Upper lobe of right lung (tissue), 1 donor: Measurements from ENCODE around the gene C9orf85. TPM values are rescaled to one million over a fixed set of nuclear protein-coding genes. Genes with fewer than 3 reads are reported as not detected.

Source experiments
- ATAC-seq: fragments of 200-7000 bp; cut with Tn5 transposase; one replicate; pipeline ENCODE4 v1.9.1; 2020; ENCODE audit warnings: mild to moderate bottlenecking, moderate library complexity
- DNase-seq: peaks from one replicate; pipeline ENCODE4 v3.0.0-alpha.2; 2020
- H3K27ac ChIP-seq: fragments of 200-600 bp; one replicate; pipeline ENCODE4 v1.8.0; 2022
- H3K27me3 ChIP-seq: fragments of 200-600 bp; one replicate; pipeline ENCODE4 v1.8.0; 2022; ENCODE audit warnings: mild to moderate bottlenecking
- H3K36me3 ChIP-seq: fragments of 200-600 bp; one replicate; pipeline ENCODE4 v1.8.0; 2022
- H3K4me1 ChIP-seq: fragments of 200-600 bp; one replicate; pipeline ENCODE4 v1.8.0; 2022
- H3K4me3 ChIP-seq: fragments of 200-600 bp; one replicate; pipeline ENCODE4 v1.8.0; 2022; ENCODE audit warnings: mild to moderate bottlenecking
- H3K9me3 ChIP-seq: fragments of 200-600 bp; one replicate; pipeline ENCODE4 v1.8.0; 2022
- CTCF ChIP-seq: fragments of 200-600 bp; IDR thresholded peaks from one replicate; pipeline ENCODE4 v1.8.0; 2022; ENCODE audit warnings: antibody characterized with exemption
- intact Hi-C: fragments of 100-400 bp; cut with DNase I; formaldehyde crosslinking; loops from one replicate; pipeline ENCODE4 v1.11.0; 2022
- total RNA-seq: library from RNA; stranded (reverse); fragmentation: NEBNext Ultra II Directional; extraction: Animal tissue kit (Norgen Biotek cat#: 25700); gene quantifications from one replicate; pipeline ENCODE4 v1.2.1, GENCODE V29; 2021
- donor health status: DM: no; HTN: yes; CAD: no; lungs with severe emphysema.

The C9orf85 gene
- total RNA-seq, 1 donor from 2014 or later: 10.0 TPM

DNA sequence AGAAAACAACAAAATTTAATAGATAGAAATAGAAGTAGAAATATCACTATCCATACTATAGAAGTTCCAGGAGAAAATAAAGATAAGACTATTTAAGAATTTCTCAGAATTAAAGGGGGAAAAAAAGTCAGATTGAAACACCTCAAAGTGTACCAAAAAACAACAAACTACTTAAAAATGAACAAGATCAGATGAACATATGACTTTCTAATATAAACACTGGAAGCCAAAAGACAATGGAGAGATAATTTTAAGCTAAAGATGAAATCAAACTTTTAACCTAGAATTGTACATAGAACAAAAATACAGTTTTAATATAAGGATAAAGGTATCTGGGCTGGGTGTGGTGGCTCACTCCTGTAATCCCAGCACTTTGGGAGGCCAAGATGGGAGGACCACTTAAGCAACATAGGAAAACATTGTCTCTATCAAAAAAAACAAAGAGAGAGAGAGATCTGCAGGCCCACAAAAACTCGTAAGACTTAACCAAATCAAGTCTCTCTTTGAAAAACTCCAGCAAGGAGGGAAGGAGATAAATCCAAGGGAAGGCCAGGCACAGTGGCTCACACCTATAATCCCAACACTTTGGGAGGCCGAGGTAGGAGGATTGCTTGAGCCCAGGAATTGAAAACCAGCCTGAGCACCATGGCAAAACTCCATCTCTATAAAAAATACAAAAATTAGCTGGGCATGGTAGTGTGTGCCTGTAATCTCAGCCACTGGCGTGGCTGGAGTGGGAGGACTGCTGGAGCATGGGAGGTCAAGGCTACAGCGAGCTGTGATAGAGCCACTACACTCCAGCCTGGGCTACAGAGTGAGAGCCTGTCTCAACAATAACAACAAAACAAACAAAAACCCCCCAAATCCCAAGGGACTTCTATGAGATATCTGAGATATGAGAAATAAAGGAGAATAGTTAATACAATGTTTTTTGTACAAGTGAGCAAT is 32.8 kb upstream of the C9orf85 start:
- no peak for DNase-seq
- H3K9me3 ChIP-seq: peaks cover 21% of the 10 kb centered on the region
- H3K4me3 ChIP-seq: no peak overlapping the region
- ATAC-seq: no peak
- no peaks in the 10 kb centered on the region for H3K36me3 ChIP-seq
- H3K4me1 ChIP-seq: no peaks in the 10 kb centered on the region
- intact Hi-C loops: no loop called here
- no peak for TF ChIP-seq CTCF
- H3K27ac ChIP-seq: no peak overlapping the region
- no peaks in the 10 kb centered on the region for H3K27me3 ChIP-seq

DNA sequence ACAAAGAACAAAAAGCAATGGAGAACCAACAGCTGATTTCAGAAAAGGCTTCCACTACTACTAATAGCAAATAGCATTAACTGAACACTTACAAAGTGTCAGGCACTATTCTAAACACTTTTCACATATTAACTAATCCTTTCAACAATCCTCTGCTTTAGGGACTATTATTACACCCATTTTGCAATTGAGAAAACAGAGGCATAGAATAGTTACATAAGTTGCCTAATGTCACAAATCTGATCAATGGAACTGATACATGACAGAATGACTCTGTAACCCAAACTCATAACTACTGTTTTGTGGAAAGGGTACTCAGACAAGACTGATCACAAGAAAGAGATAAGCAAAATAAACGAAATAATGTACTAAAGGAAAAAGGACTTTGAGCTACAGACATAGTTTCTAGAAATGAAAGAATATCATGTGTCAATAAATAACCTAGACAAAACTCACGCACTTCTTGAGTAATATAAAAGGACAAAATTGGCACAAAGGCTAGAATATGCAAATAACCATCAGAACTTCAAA is 31.7 kb upstream of the C9orf85 start:
- no peak for TF ChIP-seq CTCF
- DNase-seq (no peak), ATAC-seq (no peak)
- no peaks in the 10 kb centered on the region for H3K27me3 ChIP-seq
- H3K9me3 ChIP-seq: peaks cover 29% of the 10 kb centered on the region
- H3K4me3 ChIP-seq: no peak overlapping the region
- no peak overlapping the region for H3K27ac ChIP-seq
- intact Hi-C loops: no loop called here
- H3K36me3 ChIP-seq: no peaks in the 10 kb centered on the region
- no peaks in the 10 kb centered on the region for H3K4me1 ChIP-seq

GRCh38 chr9:71884005-71884404 is 27.4 kb upstream of the C9orf85 start:
- Histone ChIP-seq H3K27me3 (no peaks in the 10 kb centered on the region), H3K4me3 (no peak overlapping the region), H3K9me3 (peaks cover 14% of the 10 kb centered on the region), H3K36me3 (no peaks in the 10 kb centered on the region), H3K4me1 (no peaks in the 10 kb centered on the region), H3K27ac (no peak overlapping the region)
- TF ChIP-seq CTCF: no peak
- intact Hi-C loops: no loop called here
- DNase-seq: no peak
- ATAC-seq: no peak

DNA sequence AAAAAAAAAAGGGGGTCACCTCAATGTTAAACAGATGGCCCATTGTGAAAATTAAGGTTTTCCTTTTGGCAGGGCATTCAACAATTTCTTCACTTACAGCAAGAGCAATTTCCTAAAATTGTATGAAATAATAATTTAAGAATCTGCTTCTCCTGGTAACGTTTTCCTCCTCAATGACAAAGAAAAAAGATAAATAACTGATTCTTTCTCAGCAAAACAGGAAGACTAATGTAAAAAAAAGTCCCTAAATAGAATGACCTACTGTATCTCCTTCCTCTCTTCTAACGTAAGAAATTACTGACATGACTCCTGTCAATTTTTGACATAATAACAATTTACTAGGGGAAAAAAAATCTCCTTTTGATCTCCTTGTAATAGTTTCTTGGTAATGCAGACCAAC is 26.0 kb upstream of the C9orf85 start:
- H3K36me3 ChIP-seq: no peaks in the 10 kb centered on the region
- DNase-seq (no peak), ATAC-seq (no peak)
- peaks cover 8% of the 10 kb centered on the region for H3K9me3 ChIP-seq
- H3K27ac ChIP-seq: no peak overlapping the region
- no peaks in the 10 kb centered on the region for H3K4me1 ChIP-seq
- no peak overlapping the region for H3K4me3 ChIP-seq
- H3K27me3 ChIP-seq: no peaks in the 10 kb centered on the region
- intact Hi-C loops: no loop called here
- no peak for TF ChIP-seq CTCF

GRCh38 chr9:71886015-71886414 is 25.4 kb upstream of the C9orf85 start:
- no peak for DNase-seq
- H3K9me3 ChIP-seq: peaks cover 8% of the 10 kb centered on the region
- intact Hi-C loops: no loop called here

More at GRCh38 chr9:71886015-71886414, 25.4 kb upstream of the C9orf85 start:
- no peak for ATAC-seq
- Histone ChIP-seq H3K27me3 (no peaks in the 10 kb centered on the region), H3K4me3 (no peak overlapping the region), H3K4me1 (no peaks in the 10 kb centered on the region), H3K36me3 (no peaks in the 10 kb centered on the region), H3K27ac (no peak overlapping the region)
- no peak for TF ChIP-seq CTCF
